GM12878 (cell line): ENCODE results near the gene BTBD6. TPM values are rescaled to one million over a fixed set of nuclear protein-coding genes. Genes with fewer than 3 reads are reported as not detected.
A peak's percentile ranks its signal among the peaks of the same experiment; 100 is the strongest.

ENCODE experiments used
- ASH2L ChIP-seq: fragments of 300-600, 200-600 bp; sonication (generic); IDR thresholded peaks from 2 replicates; pipeline ENCODE4 v1.6.1; 2017; ENCODE audit warnings: low read depth, mild to moderate bottlenecking, borderline replicate concordance
- BCL11A ChIP-seq: IDR thresholded peaks from 2 replicates; pipeline ENCODE4 v1.6.1; 2011; ENCODE audit warnings: low read depth, low read length
- BMI1 ChIP-seq: fragments of 450-650 bp; IDR thresholded peaks from 2 replicates; pipeline ENCODE4 v1.6.1; 2016; ENCODE audit warnings: mild to moderate bottlenecking, moderate library complexity, borderline replicate concordance
- CEBPZ ChIP-seq: fragments of 150-350 bp; IDR thresholded peaks from 2 replicates; pipeline ENCODE4 v1.6.1; 2016; ENCODE audit warnings: low read depth, low read length
- EP300 ChIP-seq, 2 experiments: fragments of 150-350 bp in 1 of 2; IDR thresholded peaks; 2 replicates each; pipeline ENCODE4 v1.6.1; 2011 to 2012; ENCODE audit warnings: low read depth in 2 of 2, low read length in 2 of 2, borderline replicate concordance in 1 of 2, improper control_type of control experiment in 1 of 2, inconsistent platforms in 1 of 2; ENCODE audit not compliant: control insufficient read depth in 1 of 2
- ESRRA ChIP-seq: IDR thresholded peaks from 2 replicates; pipeline ENCODE4 v1.6.1; 2012; ENCODE audit warnings: mild to moderate bottlenecking, low read length, improper control_type of control experiment
- HDGF ChIP-seq: fragments of 450-650 bp; IDR thresholded peaks from 2 replicates; pipeline ENCODE4 v1.6.1; 2016; ENCODE audit warnings: antibody characterized with exemption
- MEF2B ChIP-seq: fragments of 450-650 bp; IDR thresholded peaks from 2 replicates; pipeline ENCODE4 v1.6.1; 2018; ENCODE audit warnings: mild to moderate bottlenecking, moderate library complexity; ENCODE audit not compliant: partially characterized antibody, poor library complexity, severe bottlenecking
- NFYA ChIP-seq: IDR thresholded peaks from 2 replicates; pipeline ENCODE4 v1.6.1; 2011; ENCODE audit warnings: low read depth, mild to moderate bottlenecking, low read length, improper control_type of control experiment, borderline replicate concordance
- POU2F2 ChIP-seq: IDR thresholded peaks from 3 replicates; pipeline ENCODE4 v1.6.1; 2011; ENCODE audit warnings: low read depth, mild to moderate bottlenecking, low read length, borderline replicate concordance
- TCF12 ChIP-seq: IDR thresholded peaks from 2 replicates; pipeline ENCODE4 v1.6.1; 2011; ENCODE audit warnings: low read depth, mild to moderate bottlenecking, low read length
- YY1 ChIP-seq: IDR thresholded peaks from 2 replicates; pipeline ENCODE4 v1.6.1; 2011; ENCODE audit warnings: low read depth, mild to moderate bottlenecking, low read length
- ZNF24 ChIP-seq: fragments of 450-650 bp; IDR thresholded peaks from 2 replicates; pipeline ENCODE4 v1.6.1; 2017; ENCODE audit warnings: antibody characterized with exemption, mild to moderate bottlenecking
- ZNF274 ChIP-seq: IDR thresholded peaks from one replicate; pipeline ENCODE4 v1.8.0; 2011; ENCODE audit not compliant: insufficient read length, insufficient read depth
- polyA plus RNA-seq, 11 experiments: library from polyadenylated mRNA; depleted of rRNA in 4 of 11; unstranded in 6 of 11; stranded (reverse) in 5 of 11; fragments of >200 nt; fragmentation: Nextera tagmentation in 4 of 11; fragmentation: Illumina TruSeq in 1 of 11; extraction: Ambion mirVana in 4 of 11; extraction: Trizol in 1 of 11; gene quantifications; 1 replicate in 1 of 11; 2 replicates in 10 of 11; pipeline versions ENCODE4 v1.2.1 to v1.2.3, GENCODE V29; 2011 to 2016; ENCODE audit warnings: inconsistent platforms in 2 of 11, missing spikeins in 2 of 11, low read depth in 1 of 11
- total RNA-seq, 4 experiments: library from RNA; depleted of rRNA in 3 of 4; stranded (reverse); fragments of >200 nt in 3 of 4; fragmentation: Illumina TruSeq in 1 of 4; extraction: Trizol in 1 of 4; gene quantifications; 2 replicates each; pipeline versions ENCODE4 v1.2.1 to v1.2.3, GENCODE V29; 2013 to 2021
- TF ChIP-seq, protein P1 (sequence below): fragments of 450-650 bp; IDR thresholded peaks from 2 replicates; pipeline ENCODE4 v1.6.1; 2014; ENCODE audit warnings: mild to moderate bottlenecking
- TF ChIP-seq, protein P2 (sequence below): fragments of 450-650 bp; IDR thresholded peaks from 2 replicates; pipeline ENCODE4 v1.6.1; 2018; ENCODE audit warnings: mild to moderate bottlenecking, low read depth, moderate library complexity; ENCODE audit not compliant: partially characterized antibody
- TF ChIP-seq, protein P3 (sequence below): IDR thresholded peaks from 2 replicates; pipeline ENCODE4 v1.6.1; 2011; ENCODE audit warnings: borderline replicate concordance, low read depth, mild to moderate bottlenecking, moderate library complexity, mixed read lengths, low read length; ENCODE audit not compliant: insufficient read depth; ENCODE audit errors: extremely low read length

Gene BTBD6
- total and polyA plus RNA-seq, 10 of the 15 experiments (the other 5 are each of a cell fraction or from before 2014, with no cell fraction given) = 1.4 to 36.5 (median 15.8) TPM

DNA sequence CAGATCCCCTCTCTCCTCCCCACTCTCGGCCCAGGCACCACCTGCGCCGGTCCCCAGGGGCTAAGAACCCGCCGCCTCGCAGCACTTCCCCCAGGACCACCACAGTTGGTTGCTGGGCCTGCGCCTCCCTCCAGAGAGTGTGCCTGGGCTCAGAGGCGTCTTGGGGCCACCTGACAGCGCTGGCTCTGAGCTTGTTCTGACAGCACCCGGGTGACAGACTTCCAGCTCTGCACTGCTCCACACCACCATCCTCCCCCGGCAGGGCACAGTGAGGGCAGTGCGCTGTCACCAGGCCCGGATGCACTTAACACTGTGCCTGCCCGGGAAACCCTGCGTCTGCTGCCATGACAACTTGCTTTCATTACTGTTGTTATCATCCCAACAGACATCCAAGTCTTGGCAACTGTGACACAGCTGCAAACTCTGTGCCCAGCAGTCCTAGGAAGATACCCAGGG is 45.8 kb downstream of the BTBD6 start (continued):
- TF ChIP-seq ESRRA = no peak
- peak; percentile 48; the same call in 1 of the 2 replicates for TF ChIP-seq HDGF
- peak in 1 of 2 experiments; percentile 61; a peak in 1 of 4 replicates for TF ChIP-seq EP300 (IDR thresholded peaks at IDR 0.05; ENCODE audit: borderline replicate concordance in 1 of 2, control insufficient read depth in 1 of 2, low read depth in 2 of 2, low read length in 2 of 2)
- TF ChIP-seq, protein P1, sequence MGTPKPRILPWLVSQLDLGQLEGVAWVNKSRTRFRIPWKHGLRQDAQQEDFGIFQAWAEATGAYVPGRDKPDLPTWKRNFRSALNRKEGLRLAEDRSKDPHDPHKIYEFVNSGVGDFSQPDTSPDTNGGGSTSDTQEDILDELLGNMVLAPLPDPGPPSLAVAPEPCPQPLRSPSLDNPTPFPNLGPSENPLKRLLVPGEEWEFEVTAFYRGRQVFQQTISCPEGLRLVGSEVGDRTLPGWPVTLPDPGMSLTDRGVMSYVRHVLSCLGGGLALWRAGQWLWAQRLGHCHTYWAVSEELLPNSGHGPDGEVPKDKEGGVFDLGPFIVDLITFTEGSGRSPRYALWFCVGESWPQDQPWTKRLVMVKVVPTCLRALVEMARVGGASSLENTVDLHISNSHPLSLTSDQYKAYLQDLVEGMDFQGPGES = no peak
- TF ChIP-seq TCF12 = 0 out of 2 replicates have a peak, but pooled peaks have one; percentile 8
- TF ChIP-seq BMI1 = peak; percentile 84
- TF ChIP-seq, protein P2, sequence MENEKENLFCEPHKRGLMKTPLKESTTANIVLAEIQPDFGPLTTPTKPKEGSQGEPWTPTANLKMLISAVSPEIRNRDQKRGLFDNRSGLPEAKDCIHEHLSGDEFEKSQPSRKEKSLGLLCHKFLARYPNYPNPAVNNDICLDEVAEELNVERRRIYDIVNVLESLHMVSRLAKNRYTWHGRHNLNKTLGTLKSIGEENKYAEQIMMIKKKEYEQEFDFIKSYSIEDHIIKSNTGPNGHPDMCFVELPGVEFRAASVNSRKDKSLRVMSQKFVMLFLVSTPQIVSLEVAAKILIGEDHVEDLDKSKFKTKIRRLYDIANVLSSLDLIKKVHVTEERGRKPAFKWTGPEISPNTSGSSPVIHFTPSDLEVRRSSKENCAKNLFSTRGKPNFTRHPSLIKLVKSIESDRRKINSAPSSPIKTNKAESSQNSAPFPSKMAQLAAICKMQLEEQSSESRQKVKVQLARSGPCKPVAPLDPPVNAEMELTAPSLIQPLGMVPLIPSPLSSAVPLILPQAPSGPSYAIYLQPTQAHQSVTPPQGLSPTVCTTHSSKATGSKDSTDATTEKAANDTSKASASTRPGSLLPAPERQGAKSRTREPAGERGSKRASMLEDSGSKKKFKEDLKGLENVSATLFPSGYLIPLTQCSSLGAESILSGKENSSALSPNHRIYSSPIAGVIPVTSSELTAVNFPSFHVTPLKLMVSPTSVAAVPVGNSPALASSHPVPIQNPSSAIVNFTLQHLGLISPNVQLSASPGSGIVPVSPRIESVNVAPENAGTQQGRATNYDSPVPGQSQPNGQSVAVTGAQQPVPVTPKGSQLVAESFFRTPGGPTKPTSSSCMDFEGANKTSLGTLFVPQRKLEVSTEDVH = no peak
- TF ChIP-seq MEF2B = peak; percentile 82
- TF ChIP-seq ASH2L = no peak
- no peak for TF ChIP-seq CEBPZ
- TF ChIP-seq POU2F2 = no peak
- TF ChIP-seq YY1 = no peak
- no peak for TF ChIP-seq ZNF274
- TF ChIP-seq ZNF24 = no peak
- TF ChIP-seq BCL11A = no peak
- no peak for TF ChIP-seq NFYA
- TF ChIP-seq, protein P3, sequence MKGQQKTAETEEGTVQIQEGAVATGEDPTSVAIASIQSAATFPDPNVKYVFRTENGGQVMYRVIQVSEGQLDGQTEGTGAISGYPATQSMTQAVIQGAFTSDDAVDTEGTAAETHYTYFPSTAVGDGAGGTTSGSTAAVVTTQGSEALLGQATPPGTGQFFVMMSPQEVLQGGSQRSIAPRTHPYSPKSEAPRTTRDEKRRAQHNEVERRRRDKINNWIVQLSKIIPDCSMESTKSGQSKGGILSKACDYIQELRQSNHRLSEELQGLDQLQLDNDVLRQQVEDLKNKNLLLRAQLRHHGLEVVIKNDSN = no peak
